GM23338 (cell line): ENCODE data around the gene ZNF708.
"Not testable (repeated sequence)": the region's sequence is repeated elsewhere in the genome, so short reads cannot be mapped to it uniquely, and the experiment has no call there.

Experiments
- EZH2 ChIP-seq: fragments of 200-600 bp; sonication (generic); IDR thresholded peaks from one replicate; pipeline ENCODE4 v1.8.0; 2017; ENCODE audit warnings: antibody characterized with exemption, mild to moderate bottlenecking, low read depth; ENCODE audit not compliant: unreplicated experiment
- EZH2phosphoT487 ChIP-seq: fragments of 200-600 bp; sonication (generic); IDR thresholded peaks from one replicate; pipeline ENCODE4 v1.8.1; 2018; ENCODE audit warnings: antibody characterized with exemption; ENCODE audit not compliant: unreplicated experiment
- POLR2AphosphoS5 ChIP-seq: IDR thresholded peaks from 2 replicates; pipeline ENCODE4 v1.6.1; 2016; ENCODE audit warnings: antibody characterized with exemption, low read depth
- TF ChIP-seq, protein P1 (sequence below), 2 experiments: fragments of 200-600 bp in 1 of 2; sonication (generic) in 1 of 2; conservative IDR thresholded peaks; 2 replicates each; pipeline versions ENCODE4 v1.5.1 to v1.6.1; 2016 to 2017; ENCODE audit warnings: antibody characterized with exemption in 2 of 2, low read depth in 2 of 2, mild to moderate bottlenecking in 2 of 2, moderate library complexity in 1 of 2
- TF ChIP-seq, protein P2 (sequence below): IDR thresholded peaks from one replicate; pipeline ENCODE4 v1.6.1; 2018; ENCODE audit warnings: antibody characterized with exemption; ENCODE audit not compliant: unreplicated experiment

DNA sequence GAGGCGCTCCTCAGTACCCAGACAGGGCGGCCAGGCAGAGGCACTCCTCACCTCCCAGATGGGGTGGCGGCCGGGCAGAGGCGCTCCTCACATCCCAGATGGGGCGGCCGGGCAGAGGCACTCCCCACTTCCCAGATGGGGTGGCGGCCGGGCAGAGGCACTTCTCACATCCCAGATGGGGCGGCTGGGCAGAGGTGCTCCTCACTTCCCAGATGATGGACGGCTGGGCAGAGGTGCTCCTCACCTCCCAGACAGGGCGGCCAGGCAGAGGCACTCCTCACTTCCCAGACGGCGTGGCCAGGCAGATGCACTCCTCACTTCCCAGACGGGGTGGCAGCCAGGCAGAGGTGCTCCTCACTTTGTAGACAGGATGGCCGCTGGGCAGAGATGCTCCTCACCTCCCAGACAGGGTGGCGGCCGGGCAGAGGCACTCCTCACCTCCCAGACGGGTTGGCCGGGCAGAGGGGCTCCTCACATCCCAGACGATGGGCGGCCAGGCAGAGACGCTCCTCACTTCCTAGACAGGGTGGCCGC is 68.3 kb downstream of the ZNF708 start:
- TF ChIP-seq, protein P1, sequence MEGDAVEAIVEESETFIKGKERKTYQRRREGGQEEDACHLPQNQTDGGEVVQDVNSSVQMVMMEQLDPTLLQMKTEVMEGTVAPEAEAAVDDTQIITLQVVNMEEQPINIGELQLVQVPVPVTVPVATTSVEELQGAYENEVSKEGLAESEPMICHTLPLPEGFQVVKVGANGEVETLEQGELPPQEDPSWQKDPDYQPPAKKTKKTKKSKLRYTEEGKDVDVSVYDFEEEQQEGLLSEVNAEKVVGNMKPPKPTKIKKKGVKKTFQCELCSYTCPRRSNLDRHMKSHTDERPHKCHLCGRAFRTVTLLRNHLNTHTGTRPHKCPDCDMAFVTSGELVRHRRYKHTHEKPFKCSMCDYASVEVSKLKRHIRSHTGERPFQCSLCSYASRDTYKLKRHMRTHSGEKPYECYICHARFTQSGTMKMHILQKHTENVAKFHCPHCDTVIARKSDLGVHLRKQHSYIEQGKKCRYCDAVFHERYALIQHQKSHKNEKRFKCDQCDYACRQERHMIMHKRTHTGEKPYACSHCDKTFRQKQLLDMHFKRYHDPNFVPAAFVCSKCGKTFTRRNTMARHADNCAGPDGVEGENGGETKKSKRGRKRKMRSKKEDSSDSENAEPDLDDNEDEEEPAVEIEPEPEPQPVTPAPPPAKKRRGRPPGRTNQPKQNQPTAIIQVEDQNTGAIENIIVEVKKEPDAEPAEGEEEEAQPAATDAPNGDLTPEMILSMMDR (conservative IDR thresholded peaks at IDR 0.05; ENCODE audit: low read depth in 2 of 2) = not testable (repeated sequence)
- TF ChIP-seq POLR2AphosphoS5, EZH2, EZH2phosphoT487: not testable (repeated sequence)
- TF ChIP-seq, protein P2, sequence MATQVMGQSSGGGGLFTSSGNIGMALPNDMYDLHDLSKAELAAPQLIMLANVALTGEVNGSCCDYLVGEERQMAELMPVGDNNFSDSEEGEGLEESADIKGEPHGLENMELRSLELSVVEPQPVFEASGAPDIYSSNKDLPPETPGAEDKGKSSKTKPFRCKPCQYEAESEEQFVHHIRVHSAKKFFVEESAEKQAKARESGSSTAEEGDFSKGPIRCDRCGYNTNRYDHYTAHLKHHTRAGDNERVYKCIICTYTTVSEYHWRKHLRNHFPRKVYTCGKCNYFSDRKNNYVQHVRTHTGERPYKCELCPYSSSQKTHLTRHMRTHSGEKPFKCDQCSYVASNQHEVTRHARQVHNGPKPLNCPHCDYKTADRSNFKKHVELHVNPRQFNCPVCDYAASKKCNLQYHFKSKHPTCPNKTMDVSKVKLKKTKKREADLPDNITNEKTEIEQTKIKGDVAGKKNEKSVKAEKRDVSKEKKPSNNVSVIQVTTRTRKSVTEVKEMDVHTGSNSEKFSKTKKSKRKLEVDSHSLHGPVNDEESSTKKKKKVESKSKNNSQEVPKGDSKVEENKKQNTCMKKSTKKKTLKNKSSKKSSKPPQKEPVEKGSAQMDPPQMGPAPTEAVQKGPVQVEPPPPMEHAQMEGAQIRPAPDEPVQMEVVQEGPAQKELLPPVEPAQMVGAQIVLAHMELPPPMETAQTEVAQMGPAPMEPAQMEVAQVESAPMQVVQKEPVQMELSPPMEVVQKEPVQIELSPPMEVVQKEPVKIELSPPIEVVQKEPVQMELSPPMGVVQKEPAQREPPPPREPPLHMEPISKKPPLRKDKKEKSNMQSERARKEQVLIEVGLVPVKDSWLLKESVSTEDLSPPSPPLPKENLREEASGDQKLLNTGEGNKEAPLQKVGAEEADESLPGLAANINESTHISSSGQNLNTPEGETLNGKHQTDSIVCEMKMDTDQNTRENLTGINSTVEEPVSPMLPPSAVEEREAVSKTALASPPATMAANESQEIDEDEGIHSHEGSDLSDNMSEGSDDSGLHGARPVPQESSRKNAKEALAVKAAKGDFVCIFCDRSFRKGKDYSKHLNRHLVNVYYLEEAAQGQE = not testable (repeated sequence)
